SH-SY5Y (cell line): Measurements from ENCODE around the gene ISG15.

ENCODE experiments used
- GATA2 ChIP-seq: IDR thresholded peaks from 2 replicates; pipeline ENCODE4 v1.6.1; 2011; ENCODE audit warnings: mild to moderate bottlenecking, low read depth, low read length
- GATA3 ChIP-seq: IDR thresholded peaks from 2 replicates; pipeline ENCODE4 v1.6.1; 2011; ENCODE audit warnings: low read depth, mild to moderate bottlenecking, low read length, moderate library complexity

GRCh38 chr1:1001057-1001783 lies 12.1 kb upstream of the ISG15 start:
- TF ChIP-seq GATA3 (no peak), GATA2 (no peak)
